ENCODE measurements around the gene YIPF3.
A peak's percentile ranks its signal among the peaks of the same experiment; 100 is the strongest.

The YIPF3 gene

DNA sequence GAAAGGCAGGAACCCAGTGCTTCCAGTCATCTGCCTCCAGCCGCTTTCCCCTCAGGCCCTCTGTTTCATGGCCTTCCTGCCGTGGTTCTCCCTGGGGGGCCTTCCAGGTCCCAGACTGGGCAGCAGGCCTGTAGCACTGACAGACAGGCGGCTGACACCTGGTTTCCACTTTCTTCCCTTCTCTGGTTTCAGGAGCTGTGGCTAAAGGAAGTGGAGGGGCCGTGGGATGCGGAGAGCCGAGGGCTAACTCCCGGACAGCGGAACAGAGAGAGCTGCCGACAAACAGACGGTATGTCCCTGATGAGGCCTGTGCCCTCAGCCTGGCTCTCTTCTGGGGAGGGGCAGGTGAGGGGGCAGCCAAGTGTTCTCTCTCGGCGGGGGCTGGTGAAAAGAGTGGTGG lies 19.0 kb downstream of the YIPF3 start:
- Histone ChIP-seq H3K36me3 (ENCODE audit: insufficient read depth, low read length) (peaks cover 41% of the 10 kb centered on the region; the same call in 1 of the 2 replicates), H3K79me2 (ENCODE audit: insufficient read depth, low read length) (no peaks in the 10 kb centered on the region), H3K9me3 (ENCODE audit: insufficient read depth, low read depth, low read length) (no peaks in the 10 kb centered on the region), H3K4me3 (ENCODE audit: low read length, poor library complexity, severe bottlenecking) (no peak overlapping the region), H3K9ac (ENCODE audit: low read depth, low read length, poor library complexity, severe bottlenecking) (no peak overlapping the region), H3K4me1 (ENCODE audit: insufficient read depth, low read length, poor library complexity, severe bottlenecking) (peaks cover 9% of the 10 kb centered on the region), H3K9me2 (replicated peaks; ENCODE audit: low read depth, low read length) (no peaks in the 10 kb centered on the region), H3K4me2 (ENCODE audit: low read depth, low read length, poor library complexity, severe bottlenecking) (no peak overlapping the region), H3K27me3 (ENCODE audit: insufficient read depth, low read length, poor library complexity, severe bottlenecking) (no peaks in the 10 kb centered on the region), H4K20me1 (ENCODE audit: insufficient read depth, low read length, poor library complexity, severe bottlenecking) (no peaks in the 10 kb centered on the region), H3F3A (ENCODE audit: low read depth) (no peaks in the 10 kb centered on the region), H2AFZ (ENCODE audit: low read length) (no peak overlapping the region)
- no peak for TF ChIP-seq EZH2phosphoT487 (IDR thresholded peaks at IDR 0.05; ENCODE audit: borderline replicate concordance)
- no peak for TF ChIP-seq CTCF (conservative IDR thresholded peaks at IDR 0.05; ENCODE audit: low read length)

DNA sequence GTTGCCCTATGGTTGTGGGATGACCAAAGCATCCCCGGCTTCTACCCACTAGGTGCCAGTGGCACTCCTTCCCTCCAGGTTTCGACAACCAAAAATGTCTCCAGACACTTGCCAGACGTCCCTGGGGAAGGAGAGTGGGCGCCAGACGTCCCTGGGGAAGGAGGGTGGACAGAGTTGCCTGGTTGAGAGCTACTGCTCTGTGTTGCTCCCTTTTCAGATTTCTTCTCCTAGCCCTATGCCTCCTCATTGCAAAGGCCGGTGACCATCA lies 19.7 kb downstream of the YIPF3 start:
- Histone ChIP-seq H3K36me3 (ENCODE audit: insufficient read depth, low read length) (peaks cover 36% of the 10 kb centered on the region; the same call in 1 of the 2 replicates), H3K9me2 (replicated peaks; ENCODE audit: low read depth, low read length) (no peaks in the 10 kb centered on the region), H4K20me1 (ENCODE audit: insufficient read depth, low read length, poor library complexity, severe bottlenecking) (no peaks in the 10 kb centered on the region), H3K9me3 (ENCODE audit: insufficient read depth, low read depth, low read length) (no peaks in the 10 kb centered on the region), H3K4me1 (ENCODE audit: insufficient read depth, low read length, poor library complexity, severe bottlenecking) (peaks cover 9% of the 10 kb centered on the region), H3K9ac (ENCODE audit: low read depth, low read length, poor library complexity, severe bottlenecking) (no peak overlapping the region), H3F3A (ENCODE audit: low read depth) (no peaks in the 10 kb centered on the region), H2AFZ (ENCODE audit: low read length) (no peak overlapping the region), H3K27me3 (ENCODE audit: insufficient read depth, low read length, poor library complexity, severe bottlenecking) (no peaks in the 10 kb centered on the region), H3K4me2 (ENCODE audit: low read depth, low read length, poor library complexity, severe bottlenecking) (no peak overlapping the region), H3K79me2 (ENCODE audit: insufficient read depth, low read length) (no peaks in the 10 kb centered on the region), H3K4me3 (ENCODE audit: low read length, poor library complexity, severe bottlenecking) (no peak overlapping the region)
- no peak for TF ChIP-seq EZH2phosphoT487 (IDR thresholded peaks at IDR 0.05; ENCODE audit: borderline replicate concordance)
- no peak for TF ChIP-seq CTCF (conservative IDR thresholded peaks at IDR 0.05; ENCODE audit: low read length)

DNA sequence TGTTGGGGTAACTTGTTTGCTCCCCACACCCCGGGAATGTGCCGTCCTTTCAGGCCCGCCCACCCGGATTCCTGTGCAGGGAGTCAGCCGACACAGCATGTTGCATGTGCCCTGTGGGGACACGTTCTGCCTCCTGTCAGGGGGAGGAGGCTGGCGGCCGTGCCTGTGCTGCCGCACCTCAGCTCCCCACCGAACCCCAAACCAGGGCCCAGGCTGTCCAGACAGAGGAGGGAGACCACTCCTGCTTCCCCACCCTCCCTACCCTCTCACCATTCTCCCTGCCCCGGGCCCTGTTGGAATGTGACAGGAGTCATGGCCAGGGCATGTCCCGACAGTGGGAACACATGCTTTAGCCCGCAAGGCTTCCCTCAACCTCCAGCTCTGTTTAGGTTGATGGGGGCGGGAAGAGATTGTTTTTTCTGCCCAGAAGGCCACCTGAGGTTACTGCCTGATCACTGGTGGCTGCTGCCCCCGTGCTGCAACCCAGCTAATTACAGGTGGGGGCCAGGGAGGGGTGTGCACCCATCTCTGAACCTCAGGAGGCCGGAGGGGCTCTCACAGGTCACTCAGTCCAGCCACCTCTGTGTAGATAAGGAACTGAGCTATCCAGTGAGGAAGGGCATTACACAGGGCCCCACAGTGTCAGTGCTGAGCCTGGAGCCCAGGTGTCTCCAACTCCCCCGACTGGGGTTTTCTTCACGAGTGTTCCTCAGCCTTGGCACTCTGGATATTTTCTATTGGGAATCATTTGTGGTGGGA lies 20.2 kb downstream of the YIPF3 start:
- no peaks in the 10 kb centered on the region for H4K20me1 ChIP-seq (ENCODE audit: insufficient read depth, low read length, poor library complexity, severe bottlenecking)
- no peaks in the 10 kb centered on the region for H3K9me3 ChIP-seq (ENCODE audit: insufficient read depth, low read depth, low read length)
- H3K27me3 ChIP-seq (ENCODE audit: insufficient read depth, low read length, poor library complexity, severe bottlenecking), result no peaks in the 10 kb centered on the region
- H3K9me2 ChIP-seq (replicated peaks; ENCODE audit: low read depth, low read length), result no peaks in the 10 kb centered on the region
- no peak overlapping the region for H3K9ac ChIP-seq (ENCODE audit: low read depth, low read length, poor library complexity, severe bottlenecking)
- TF ChIP-seq CTCF (conservative IDR thresholded peaks at IDR 0.05; ENCODE audit: low read length), result peak; percentile 43
- no peak for TF ChIP-seq EZH2phosphoT487 (IDR thresholded peaks at IDR 0.05; ENCODE audit: borderline replicate concordance)
- H3F3A ChIP-seq (ENCODE audit: low read depth), result no peaks in the 10 kb centered on the region
- H3K36me3 ChIP-seq (ENCODE audit: insufficient read depth, low read length), result peaks cover 31% of the 10 kb centered on the region; the same call in 1 of the 2 replicates
- no peak overlapping the region for H3K4me3 ChIP-seq (ENCODE audit: low read length, poor library complexity, severe bottlenecking)
- peaks cover 9% of the 10 kb centered on the region for H3K4me1 ChIP-seq (ENCODE audit: insufficient read depth, low read length, poor library complexity, severe bottlenecking)
- H3K4me2 ChIP-seq (ENCODE audit: low read depth, low read length, poor library complexity, severe bottlenecking), result no peak overlapping the region
- H3K79me2 ChIP-seq (ENCODE audit: insufficient read depth, low read length), result no peaks in the 10 kb centered on the region
- no peak overlapping the region for H2AFZ ChIP-seq (ENCODE audit: low read length)

Data from Loucy (cell line).